GM18519 (cell line): ENCODE measurements around the gene USP27X.
A peak's percentile ranks its signal among the peaks of the same experiment; 100 is the strongest.

ENCODE experiments used
- ATAC-seq: cut with Tn5 transposase; IDR thresholded peaks from one replicate; pipeline ENCODE4 v1.9.1; 2021; ENCODE audit warnings: mild to moderate bottlenecking, moderate library complexity; ENCODE audit not compliant: unreplicated experiment, low FRiP score

USP27X gene

DNA sequence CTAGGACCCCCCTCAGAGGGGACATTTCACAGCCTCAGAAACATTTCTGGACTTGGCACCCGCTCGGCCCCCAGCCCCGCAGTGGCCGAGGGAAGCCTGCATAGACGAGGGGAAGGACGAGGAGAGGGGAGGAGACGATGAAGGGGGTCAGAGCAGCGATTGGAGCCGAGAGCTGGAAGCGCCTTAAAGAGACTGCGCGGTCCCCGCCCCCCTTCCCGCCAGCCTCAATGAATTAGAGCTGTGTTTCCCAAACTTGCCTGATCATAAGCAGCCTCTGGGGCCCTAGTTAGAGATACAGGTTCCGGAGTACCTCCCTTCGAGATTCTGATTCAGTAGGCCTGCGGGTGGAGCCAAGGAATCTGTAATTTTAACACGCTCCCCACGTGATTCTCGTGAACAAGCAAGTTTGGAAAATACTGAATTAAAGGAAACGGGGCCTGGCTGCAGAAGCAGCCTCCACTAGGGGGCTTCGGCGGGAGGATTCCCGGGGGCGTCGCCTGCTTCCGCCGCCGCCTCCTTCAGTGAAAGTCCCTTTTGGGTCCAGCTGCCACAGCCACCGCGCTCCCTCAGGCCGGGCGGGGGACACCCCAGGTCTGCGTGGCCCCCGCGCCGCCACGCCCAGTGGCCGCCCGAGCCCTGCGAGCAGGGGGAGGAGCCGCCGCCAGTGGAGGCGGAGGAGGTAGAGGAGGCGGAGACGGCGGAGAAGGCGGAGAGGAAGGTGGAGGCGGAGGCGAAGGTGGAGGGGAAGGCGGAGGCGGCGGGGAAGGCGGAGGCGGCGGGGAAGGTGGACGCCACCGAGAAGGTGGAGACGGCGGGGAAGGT lies at the start of gene USP27X:
Gene USP27X (plus strand): TSS at position 651 of the 822 bp plus-strand sequence. CDS start 824 bp downstream, outside the sequence.
- ATAC-seq, result peak; percentile 89

DNA sequence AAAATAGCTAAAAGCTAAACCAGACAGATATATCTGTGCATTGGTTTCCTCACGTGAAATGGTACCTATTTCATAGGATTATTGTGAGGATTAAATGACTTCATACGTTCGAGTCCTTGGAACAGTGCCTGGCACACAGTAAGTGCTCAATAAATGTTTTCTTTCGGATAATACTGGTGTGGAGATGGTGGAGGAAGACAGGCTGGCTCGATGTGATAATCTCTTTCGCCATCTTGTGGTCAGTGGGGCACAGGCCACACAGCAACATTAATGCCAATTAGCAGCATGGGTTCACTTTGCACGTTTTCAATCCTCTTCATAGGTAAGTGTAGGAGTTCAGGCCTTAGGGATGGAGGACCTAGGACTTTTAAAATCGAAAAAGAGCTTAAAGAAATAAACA lies 40.9 kb upstream of the USP27X start:
- ATAC-seq, result no peak

DNA sequence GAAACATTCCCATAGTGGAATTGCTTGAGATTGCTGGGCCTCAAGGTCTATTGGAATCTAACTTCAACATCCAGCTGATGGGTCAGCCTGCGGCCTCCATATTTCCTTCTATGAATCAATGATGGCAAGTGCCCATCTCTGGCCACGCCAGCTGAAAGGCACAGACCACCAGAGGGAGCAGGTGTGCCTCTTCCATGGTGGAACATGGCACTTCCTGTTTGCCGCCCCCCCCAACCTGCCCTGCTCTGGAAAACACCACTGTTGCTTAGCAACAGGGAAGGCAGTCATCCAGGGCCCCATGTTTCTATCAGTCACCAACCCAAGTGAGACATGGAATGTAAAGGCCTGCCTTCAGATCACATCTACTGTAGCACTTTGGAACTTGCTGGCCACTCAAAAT lies 38.6 kb upstream of the USP27X start:
- no peak for ATAC-seq

DNA sequence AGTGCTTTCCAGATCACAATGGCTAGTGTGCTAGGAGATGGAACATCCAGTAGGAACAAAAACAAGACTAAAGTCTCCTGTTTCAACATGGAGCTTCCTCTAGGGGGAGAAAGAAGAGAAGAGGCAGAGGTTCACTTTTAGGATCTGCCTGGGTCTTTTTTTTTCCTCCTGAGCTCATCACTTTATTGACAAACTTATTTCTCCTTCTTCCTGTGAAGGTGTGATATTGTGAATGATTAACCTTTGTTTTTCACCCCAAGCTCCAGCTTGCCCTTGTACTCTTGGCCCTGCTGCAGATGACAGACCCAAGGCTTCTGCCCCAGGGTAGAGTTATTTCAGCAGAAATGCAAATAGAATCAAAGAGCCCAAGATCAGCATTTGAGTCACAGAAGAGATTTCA lies 36.7 kb upstream of the USP27X start:
- no peak for ATAC-seq

DNA sequence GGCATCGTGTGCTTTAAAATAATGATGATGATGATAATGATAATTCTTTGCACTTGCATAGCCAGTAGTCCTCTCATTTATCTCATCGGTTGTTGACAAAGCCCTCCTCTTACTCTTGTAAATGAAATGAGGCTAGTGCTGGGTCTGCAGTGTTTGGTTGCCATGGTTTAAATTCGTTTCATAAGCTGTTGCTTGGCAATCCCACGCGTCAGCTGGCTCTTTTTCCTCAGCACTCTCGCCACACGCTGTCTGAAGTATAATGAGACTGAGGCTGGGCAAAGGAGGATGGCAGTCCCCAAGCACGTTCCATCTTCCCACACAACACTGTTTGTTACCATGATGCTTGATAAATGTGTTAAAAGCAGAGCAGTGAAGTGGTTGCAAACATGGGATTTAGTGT lies 34.7 kb upstream of the USP27X start:
- ATAC-seq, result no peak

DNA sequence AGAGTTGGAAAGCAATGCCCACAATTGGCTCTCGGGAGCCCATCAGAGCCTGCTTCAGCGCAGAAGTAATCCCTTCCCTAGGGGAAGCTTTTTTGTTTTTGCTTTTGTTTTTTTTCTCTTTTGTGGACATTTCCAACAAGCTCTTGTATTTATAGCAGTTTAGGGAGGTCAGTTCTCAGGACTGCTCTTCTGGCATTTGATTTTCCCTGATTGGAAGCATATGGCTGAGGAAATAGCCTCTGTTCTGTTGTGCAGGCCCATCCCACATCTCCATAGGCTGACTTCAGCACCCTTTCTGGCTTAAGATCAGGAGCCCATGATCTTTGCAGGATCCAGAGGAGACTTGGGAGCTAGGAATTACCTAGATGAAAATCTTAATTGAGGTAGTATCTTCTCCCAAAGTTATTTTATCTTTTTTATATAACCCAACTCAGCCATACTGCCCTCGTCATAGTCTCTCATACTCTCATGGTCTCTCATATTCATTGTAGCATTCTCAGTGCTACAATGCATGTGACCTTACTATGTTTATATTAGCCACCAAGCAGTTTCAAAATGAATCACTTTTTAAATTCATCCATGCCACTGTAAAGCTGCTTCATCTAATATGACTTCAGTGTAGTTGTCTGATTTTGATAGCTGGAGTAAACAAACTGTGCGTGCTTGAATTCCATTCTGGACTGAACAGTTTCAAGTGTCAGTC lies 33.4 kb upstream of the USP27X start:
- ATAC-seq, result no peak

DNA sequence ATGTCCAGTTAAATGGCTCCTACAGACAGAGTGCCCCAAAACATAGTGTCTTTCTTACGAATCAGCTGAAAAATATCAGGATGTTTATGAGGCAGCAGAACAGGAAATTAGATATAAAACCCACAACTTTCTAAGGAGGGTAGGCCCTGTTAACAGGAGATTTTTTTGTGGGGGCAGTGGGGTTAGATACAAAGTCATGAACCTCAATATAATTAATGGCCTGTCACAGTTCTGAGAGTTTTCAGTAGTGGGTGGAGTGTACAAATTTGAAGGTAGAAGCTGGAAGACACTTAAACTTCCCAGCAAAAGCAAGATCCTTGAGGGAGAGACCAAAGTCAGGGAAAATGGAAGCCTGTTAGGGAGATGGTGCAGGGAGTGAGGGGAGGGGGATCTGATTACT lies 32.8 kb upstream of the USP27X start:
- ATAC-seq, result no peak

DNA sequence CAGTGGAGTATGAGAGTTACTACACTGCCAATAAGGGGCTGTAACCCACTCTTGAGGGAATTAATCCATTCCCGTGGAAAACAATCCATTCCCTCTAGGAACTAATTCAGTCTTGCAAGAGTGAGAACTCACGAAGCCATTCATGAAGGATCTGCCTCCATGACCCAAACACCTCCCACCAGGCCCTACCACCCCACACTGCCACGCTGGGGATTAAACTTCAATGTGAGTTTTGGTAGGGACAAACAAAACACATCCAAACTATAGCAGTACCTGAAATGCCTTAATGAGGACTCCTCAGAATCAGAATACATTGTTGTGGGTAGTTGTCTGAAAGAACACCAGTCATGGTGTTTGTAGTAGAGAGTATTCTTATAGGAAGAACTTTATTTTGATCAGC lies 31.0 kb upstream of the USP27X start:
- no peak for ATAC-seq

DNA sequence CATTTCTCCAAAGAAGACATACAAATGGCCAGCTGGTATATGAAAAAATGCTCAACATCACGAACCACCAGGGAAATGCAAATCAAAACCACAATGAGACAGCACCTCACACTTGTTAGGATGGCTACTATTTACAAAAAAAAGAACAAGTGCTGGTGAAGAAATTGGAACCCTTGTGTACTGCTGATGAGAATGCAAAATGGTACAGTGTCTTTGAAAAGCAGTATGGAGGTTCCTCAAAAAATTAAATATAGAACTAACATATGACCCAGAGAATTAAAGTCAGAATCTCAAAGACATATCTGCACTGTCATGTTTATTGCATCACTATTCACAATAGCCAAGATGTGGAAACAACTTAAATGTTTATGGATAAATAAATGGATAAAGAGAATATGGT lies 29.3 kb upstream of the USP27X start:
- no peak for ATAC-seq

DNA sequence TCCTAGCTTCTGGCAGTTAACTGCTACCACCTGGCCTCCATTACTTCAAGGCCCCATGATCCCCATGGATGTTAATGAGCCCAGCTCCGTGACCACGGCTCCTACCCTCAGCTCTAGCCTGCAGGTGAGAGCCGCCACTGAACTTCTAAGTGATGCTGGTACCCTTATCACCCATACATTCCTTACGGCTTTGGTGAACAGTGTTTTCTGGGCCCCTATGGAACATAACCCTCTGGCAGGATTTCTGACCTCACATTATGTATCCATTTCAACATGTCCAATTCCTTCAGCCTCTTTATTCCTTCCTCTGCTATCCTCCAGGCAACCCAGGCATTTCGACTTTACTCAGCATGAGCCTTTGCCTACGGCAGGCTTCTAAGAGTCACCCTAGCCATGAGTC lies 25.6 kb upstream of the USP27X start:
- ATAC-seq, result no peak

DNA sequence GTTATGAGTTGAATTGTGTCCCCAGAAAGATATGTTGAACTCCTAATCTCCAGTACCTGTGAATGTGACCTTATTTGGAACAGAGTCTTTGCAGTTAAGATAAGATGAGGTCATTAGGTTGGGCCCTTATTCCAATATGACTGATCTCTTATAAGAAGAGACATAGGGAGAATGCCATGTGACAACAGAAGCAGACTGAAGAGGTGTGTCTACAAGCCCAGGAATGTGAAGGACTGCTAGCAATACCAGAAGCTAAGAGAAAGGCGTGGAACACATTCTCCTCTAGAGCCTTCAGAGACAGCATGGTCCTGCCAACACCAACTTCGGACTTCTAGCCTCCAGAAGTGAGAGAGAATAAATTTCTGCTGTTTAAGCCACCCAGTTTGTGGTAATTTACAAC lies 22.5 kb upstream of the USP27X start:
- ATAC-seq, result no peak

DNA sequence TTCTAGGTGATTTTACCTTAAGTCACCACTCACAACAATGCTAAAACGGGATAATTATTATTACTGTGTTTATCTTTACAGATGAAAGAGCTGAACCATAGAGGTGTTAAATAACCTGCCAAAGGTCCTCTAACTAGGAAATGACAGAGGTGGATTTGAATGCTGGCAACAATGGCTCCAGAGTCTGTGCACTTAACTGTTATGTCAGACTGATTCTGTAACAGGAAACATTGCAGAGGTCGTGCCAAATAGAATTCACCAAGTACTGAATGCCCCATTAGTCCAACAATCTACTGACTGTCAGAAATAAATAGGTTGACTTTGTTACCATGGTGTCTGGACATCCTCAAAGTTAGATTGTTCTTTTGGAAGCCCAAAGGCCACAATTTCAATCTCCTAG lies 20.9 kb upstream of the USP27X start:
- no peak for ATAC-seq

DNA sequence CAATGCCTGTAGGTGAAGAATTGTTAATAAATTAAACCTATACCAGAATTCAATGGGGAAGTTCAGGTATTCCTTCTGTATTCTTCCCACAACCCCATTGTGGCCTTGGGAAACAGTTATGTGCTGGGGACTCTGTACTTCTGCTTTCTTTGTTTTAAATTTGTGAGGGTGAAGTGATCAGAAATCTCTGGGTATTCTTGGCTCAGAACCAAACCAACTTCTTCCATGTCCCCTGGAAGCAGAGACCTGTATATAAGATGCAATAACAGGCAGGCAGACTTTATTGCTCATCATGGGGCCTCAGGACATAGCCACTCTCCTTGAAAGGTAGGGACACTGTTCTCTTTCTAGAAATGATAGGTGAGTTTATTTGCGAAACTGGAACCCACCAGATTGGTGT lies 19.8 kb upstream of the USP27X start:
- ATAC-seq, result no peak

DNA sequence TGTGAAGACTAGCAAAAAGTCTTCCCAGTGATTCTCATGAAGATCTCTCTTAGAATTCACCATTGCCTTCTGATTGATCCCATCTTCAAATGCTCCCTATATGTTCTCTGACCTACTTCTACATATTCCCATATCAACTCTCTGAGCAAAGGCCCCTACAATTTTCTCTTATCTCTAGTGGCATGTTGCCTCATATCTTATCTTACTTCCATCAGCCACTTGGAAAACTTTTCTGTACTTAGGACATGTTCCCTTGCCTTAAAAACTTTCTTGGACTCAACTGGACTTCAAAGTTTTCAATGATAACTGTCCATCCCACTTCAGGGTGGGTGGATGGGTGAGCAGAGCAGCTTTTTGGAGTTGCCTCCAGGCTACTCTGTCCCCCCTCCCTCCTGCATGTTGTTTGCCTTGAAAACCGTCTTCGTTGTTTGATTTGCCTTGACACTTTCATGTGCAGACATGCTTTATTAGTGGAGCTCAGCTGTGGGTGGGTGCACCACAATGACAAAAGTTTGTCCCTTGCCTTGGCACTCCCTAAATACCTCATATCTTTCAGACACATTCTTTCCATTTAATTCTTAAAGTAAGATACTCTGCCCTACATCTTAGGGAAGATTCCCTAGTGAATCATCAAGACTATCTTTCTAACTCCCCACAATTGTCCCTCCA lies 18.3 kb upstream of the USP27X start:
- no peak for ATAC-seq

DNA sequence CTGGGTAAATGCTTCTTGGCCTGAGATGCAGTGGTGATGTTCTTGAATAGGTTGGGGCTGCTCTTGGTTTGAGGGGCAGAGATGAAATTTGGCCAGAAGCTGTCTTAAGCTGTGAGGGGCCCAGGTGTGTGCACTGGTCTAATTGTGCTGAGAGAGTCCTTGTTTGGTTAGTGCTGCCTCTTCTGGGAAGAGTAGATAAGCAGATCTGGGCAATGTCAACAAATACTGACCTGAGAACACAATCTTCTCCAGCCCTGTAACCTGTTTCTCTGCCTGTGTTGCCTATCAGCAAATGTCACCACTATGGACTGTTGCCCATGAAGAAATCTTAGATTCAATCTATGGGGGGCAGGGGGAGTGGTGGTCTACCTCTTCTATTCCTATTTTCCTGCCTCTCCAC lies 17.2 kb upstream of the USP27X start:
- no peak for ATAC-seq

DNA sequence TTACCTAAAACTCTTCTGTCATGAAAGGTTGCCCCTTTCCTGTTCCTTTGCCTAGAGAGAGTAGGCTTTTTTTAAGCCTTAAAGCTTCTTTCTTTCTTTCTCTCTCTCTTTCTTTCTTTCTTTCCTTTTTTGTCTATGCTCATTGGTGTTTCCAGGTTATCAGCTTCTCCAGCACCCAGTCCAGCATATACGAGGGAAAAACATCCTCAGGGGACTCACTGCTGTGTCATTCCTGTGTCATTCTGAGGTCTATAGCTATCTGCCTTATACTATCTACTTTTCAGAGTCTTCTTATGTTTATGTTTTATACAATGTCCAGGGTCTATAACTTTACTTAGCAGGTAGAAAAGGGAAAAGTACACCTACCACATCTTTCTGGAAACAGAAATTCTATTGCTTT lies 10.5 kb upstream of the USP27X start:
- no peak for ATAC-seq

DNA sequence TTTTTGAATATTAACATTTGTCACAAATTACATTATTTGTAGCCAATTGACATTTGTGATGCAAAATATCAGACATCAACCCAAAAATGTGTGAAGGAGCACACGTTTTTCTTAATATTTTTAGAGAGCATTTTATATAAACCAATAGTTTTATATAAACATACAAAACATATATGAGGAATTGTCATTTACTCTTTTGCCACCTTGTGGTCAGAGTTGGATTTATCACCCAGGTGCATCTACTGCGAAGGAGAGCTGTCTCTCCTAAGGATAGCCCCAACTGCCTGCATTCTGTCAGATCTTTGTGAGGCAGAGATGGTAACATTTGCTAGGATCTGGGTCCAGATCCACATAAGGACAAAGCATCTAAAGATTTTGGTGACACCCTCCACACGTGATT lies 2.5 kb upstream of the USP27X start:
- no peak for ATAC-seq

DNA sequence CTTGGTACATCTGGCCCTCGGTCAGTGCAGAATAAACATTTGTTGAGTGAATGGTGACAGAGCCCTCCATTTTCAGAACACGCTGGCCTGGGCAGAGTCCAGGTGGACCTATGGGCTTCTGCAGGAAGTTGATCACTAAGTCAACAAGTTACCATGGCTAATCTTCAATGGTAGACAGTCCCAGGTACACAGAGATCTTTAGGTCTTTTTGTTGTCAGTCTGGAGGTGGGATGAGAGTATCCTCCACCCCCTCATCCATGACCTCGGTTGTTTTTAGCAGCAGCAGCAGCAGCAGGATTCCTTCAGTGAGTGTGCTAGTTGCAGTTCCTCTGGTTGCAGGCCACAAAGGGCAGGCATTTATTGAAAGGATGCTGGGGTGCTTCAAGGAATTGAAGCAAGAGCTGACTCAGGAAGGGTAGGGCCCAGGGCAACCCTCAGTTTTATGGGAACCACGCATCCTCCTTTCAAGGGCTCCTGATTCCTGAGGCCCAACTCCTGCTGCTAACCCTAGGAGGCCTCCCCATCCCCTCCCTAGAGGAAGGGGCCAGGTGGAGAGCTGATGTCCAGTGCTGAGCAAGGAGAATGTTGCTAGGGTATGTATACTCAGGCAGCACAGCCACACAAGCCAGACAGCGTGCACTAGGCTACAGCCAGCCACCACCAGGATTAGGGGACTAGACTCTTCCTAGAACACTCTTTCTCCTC lies 1.7 kb upstream of the USP27X start:
- ATAC-seq, result no peak

DNA sequence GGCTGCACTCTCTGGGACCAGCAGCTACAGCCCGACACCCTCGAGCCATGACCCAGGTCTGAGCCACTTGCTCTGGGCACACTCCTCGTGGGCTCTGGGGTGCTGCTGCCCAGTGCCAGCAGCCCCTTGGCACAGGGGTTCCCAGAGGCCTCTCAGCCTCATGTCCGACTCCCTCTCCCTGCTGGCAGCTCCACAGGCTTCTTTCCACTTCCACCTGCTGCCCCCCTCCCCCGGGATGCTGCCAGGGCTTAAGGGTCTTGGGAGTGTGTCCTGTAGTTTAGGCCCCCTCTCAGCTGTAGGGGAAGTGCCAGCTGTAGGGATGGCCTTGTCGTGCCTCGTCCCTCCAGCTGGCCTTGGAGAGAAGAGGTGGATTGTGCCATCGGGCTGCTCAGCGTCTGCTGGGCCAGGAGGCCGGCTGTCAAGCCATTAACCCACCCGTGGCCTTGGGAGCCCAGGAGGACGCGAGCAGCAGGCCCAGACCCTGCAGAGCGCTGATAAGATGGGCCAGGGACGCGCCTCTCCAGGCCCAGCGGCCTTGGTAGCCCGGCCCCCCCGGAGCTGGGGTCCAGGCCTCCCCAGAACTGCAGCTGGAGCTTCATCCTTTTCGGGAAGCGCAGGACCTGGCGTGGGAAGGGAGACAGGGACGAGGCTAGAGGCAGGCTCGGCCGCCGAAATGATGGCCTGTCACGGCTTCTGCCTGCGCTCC lies 1.0 kb upstream of the USP27X start:
- no peak for ATAC-seq

DNA sequence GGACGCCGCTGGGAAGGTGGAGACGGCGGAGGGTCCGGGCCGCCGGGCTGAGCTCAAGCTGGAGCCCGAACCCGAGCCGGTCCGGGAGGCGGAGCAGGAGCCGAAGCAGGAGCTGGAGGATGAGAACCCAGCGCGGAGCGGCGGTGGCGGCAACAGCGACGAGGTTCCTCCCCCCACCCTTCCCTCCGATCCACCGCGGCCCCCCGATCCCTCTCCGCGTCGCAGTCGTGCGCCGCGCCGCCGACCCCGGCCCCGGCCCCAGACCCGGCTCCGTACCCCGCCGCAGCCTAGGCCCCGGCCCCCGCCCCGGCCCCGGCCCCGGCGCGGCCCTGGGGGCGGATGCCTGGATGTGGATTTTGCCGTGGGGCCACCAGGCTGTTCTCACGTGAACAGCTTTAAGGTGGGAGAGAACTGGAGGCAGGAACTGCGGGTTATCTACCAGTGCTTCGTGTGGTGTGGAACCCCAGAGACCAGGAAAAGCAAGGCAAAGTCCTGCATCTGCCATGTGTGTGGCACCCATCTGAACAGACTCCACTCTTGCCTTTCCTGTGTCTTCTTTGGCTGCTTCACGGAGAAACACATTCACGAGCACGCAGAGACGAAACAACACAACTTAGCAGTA lies 483 bp downstream of the USP27X start:
- no peak for ATAC-seq
